Ecto neural progenitor cell (in vitro differentiated cells): Measurements from ENCODE around the gene DCAKD.

Experiments
- DNase-seq: peaks from one replicate; pipeline ENCODE4 v3.0.0-alpha.2; 2018; ENCODE audit warnings: low spot score

DCAKD gene

GRCh38 chr17:45004388-45004787, 47.0 kb downstream of the DCAKD start:
- DNase-seq: no peak

- no peak for DNase-seq
These were observed 47.6 kb downstream of the DCAKD start for GRCh38 chr17:45003877-45004276.

GRCh38 chr17:45001310-45001709, 50.1 kb downstream of the DCAKD start:
- no peak for DNase-seq

GRCh38 chr17:44999433-44999832, 52.0 kb downstream of the DCAKD start:
- DNase-seq: no peak

- DNase-seq: no peak
These were observed 52.8 kb downstream of the DCAKD start for GRCh38 chr17:44998646-44999045.

- peak; percentile 48 for DNase-seq
These were observed 53.5 kb downstream of the DCAKD start for GRCh38 chr17:44997733-44998520.

GRCh38 chr17:44996304-44996703, 55.1 kb downstream of the DCAKD start:
- DNase-seq: no peak

- DNase-seq: no peak
These were observed 55.9 kb downstream of the DCAKD start for GRCh38 chr17:44995436-44996001.

GRCh38 chr17:44992242-44992939, 59.0 kb downstream of the DCAKD start:
- no peak for DNase-seq

- DNase-seq: no peak
These were observed 60.4 kb downstream of the DCAKD start for GRCh38 chr17:44990994-44991393.

GRCh38 chr17:44989552-44990138, 61.8 kb downstream of the DCAKD start:
- DNase-seq: no peak

GRCh38 chr17:44988044-44988942, 63.1 kb downstream of the DCAKD start:
- DNase-seq: peak; percentile 49

GRCh38 chr17:44983563-44983962, 67.9 kb downstream of the DCAKD start:
- DNase-seq: peak; percentile 49

- no peak for DNase-seq
These were observed 69.2 kb downstream of the DCAKD start for GRCh38 chr17:44982113-44982702.

GRCh38 chr17:44981221-44981968, 70.0 kb downstream of the DCAKD start:
- DNase-seq: no peak

- DNase-seq: no peak
These were observed 71.9 kb downstream of the DCAKD start for GRCh38 chr17:44979426-44979995.

- DNase-seq: no peak
These were observed 72.6 kb downstream of the DCAKD start for GRCh38 chr17:44978807-44979206.

- no peak for DNase-seq
These were observed 73.5 kb downstream of the DCAKD start for GRCh38 chr17:44977814-44978550.

GRCh38 chr17:44977065-44977464, 74.4 kb downstream of the DCAKD start:
- DNase-seq: no peak

GRCh38 chr17:44976206-44976605, 75.2 kb downstream of the DCAKD start:
- DNase-seq: no peak
